HG03159 (cell line): ENCODE results near the gene SFT2D1.

ENCODE experiments used
- ATAC-seq: cut with Tn5 transposase; IDR thresholded peaks from one replicate; pipeline ENCODE4 v1.9.1; 2021; ENCODE audit warnings: mild to moderate bottlenecking, moderate library complexity; ENCODE audit not compliant: unreplicated experiment

The SFT2D1 gene

GRCh38 chr6:166282394-166283032, 59.8 kb downstream of the SFT2D1 start:
- no peak for ATAC-seq

- ATAC-seq: peak; percentile 35
Observed at GRCh38 chr6:166281104-166281503, 61.2 kb downstream of the SFT2D1 start.

GRCh38 chr6:166279393-166279679, 63.0 kb downstream of the SFT2D1 start:
- ATAC-seq: no peak

GRCh38 chr6:166278579-166279392, 63.6 kb downstream of the SFT2D1 start:
- no peak for ATAC-seq

GRCh38 chr6:166277892-166278578, 64.3 kb downstream of the SFT2D1 start:
- ATAC-seq: no peak

GRCh38 chr6:166277018-166277417, 65.3 kb downstream of the SFT2D1 start:
- no peak for ATAC-seq

GRCh38 chr6:166275714-166276166, 66.6 kb downstream of the SFT2D1 start:
- peak; percentile 73 for ATAC-seq

- ATAC-seq: no peak
Observed at GRCh38 chr6:166274739-166275370, 67.5 kb downstream of the SFT2D1 start.

GRCh38 chr6:166274163-166274562, 68.2 kb downstream of the SFT2D1 start:
- ATAC-seq: no peak

- no peak for ATAC-seq
Observed at GRCh38 chr6:166271376-166271765, 71.0 kb downstream of the SFT2D1 start.

- ATAC-seq: no peak
Observed at GRCh38 chr6:166270706-166271375, 71.5 kb downstream of the SFT2D1 start.
